HG03097 (cell line): ENCODE data around the gene GPR158.
"Not testable (repeated sequence)": the region's sequence is repeated elsewhere in the genome, so short reads cannot be mapped to it uniquely, and the experiment has no call there.

Experiments used
- ATAC-seq: cut with Tn5 transposase; IDR thresholded peaks from one replicate; pipeline ENCODE4 v1.9.1; 2021; ENCODE audit not compliant: unreplicated experiment, low FRiP score

Gene GPR158

GRCh38 chr10:25296324-25296723, 121.5 kb downstream of the GPR158 start:
- ATAC-seq = no peak

- ATAC-seq = no peak
Measured at GRCh38 chr10:25297466-25297865, 122.7 kb downstream of the GPR158 start.

- no peak for ATAC-seq
Measured at GRCh38 chr10:25300073-25300472, 125.3 kb downstream of the GPR158 start.

- ATAC-seq = no peak
Measured at GRCh38 chr10:25304606-25305005, 129.8 kb downstream of the GPR158 start.

GRCh38 chr10:25306386-25306785, 131.6 kb downstream of the GPR158 start:
- no peak for ATAC-seq

GRCh38 chr10:25308278-25308677, 133.5 kb downstream of the GPR158 start:
- no peak for ATAC-seq

GRCh38 chr10:25317596-25318211, 142.9 kb downstream of the GPR158 start:
- not testable (repeated sequence) for ATAC-seq

GRCh38 chr10:25327273-25327672, 152.5 kb downstream of the GPR158 start:
- no peak for ATAC-seq

GRCh38 chr10:25328361-25328760, 153.6 kb downstream of the GPR158 start:
- ATAC-seq = no peak

- not testable (repeated sequence) for ATAC-seq
Measured at GRCh38 chr10:25329587-25329986, 154.8 kb downstream of the GPR158 start.

- no peak for ATAC-seq
Measured at GRCh38 chr10:25334445-25334844, 159.6 kb downstream of the GPR158 start.

GRCh38 chr10:25336330-25336729, 161.5 kb downstream of the GPR158 start:
- no peak for ATAC-seq

- no peak for ATAC-seq
Measured at GRCh38 chr10:25338271-25338670, 163.5 kb downstream of the GPR158 start.

GRCh38 chr10:25339966-25340365, 165.2 kb downstream of the GPR158 start:
- ATAC-seq = no peak

GRCh38 chr10:25349520-25349919, 174.7 kb downstream of the GPR158 start:
- ATAC-seq = no peak

- ATAC-seq = no peak
Measured at GRCh38 chr10:25356609-25357008, 181.8 kb downstream of the GPR158 start.

- ATAC-seq = no peak
Measured at GRCh38 chr10:25357269-25357668, 182.5 kb downstream of the GPR158 start.

- no peak for ATAC-seq
Measured at GRCh38 chr10:25382029-25382810, 207.4 kb downstream of the GPR158 start.

GRCh38 chr10:25382901-25383300, 208.1 kb downstream of the GPR158 start:
- not testable (repeated sequence) for ATAC-seq

GRCh38 chr10:25383686-25384085, 208.9 kb downstream of the GPR158 start:
- ATAC-seq = no peak

- ATAC-seq = no peak
Measured at GRCh38 chr10:25384618-25385017, 209.8 kb downstream of the GPR158 start.

- no peak for ATAC-seq
Measured at GRCh38 chr10:25388188-25388861, 213.5 kb downstream of the GPR158 start.
